IMR-90 (cell line): ENCODE measurements around the gene SERPINC1. TPM values are rescaled to one million over a fixed set of nuclear protein-coding genes. Genes with fewer than 3 reads are reported as not detected.

ENCODE experiments used
- ATAC-seq: fragments of 200-7000 bp; cut with Tn5 transposase; 2 replicates; pipeline ENCODE4 v1.9.1; 2020; ENCODE audit warnings: low read depth, mild to moderate bottlenecking, moderate library complexity
- BruUV-seq: library from RNA; stranded (reverse); fragments of 400-500 nt; replicated peaks from 2 replicates; lab custom pipeline; 2021; lab: Mats Ljungman, UMichigan
- CTCF ChIA-PET: fragments of 300-600 bp; formaldehyde crosslinking; extraction: SDS; loops from one replicate; lab custom pipeline; 2021; ENCODE audit warnings: antibody characterized with exemption; lab: Yijun Ruan, JAX
- POLR2A ChIA-PET: fragments of 300-600 bp; sonication (Branson Sonifier 250); formaldehyde crosslinking; loops from one replicate; lab custom pipeline; 2022; ENCODE audit warnings: antibody characterized with exemption; ENCODE audit not compliant: unreplicated experiment; lab: Charles Lee
- DNase-seq: peaks from one replicate; pipeline ENCODE4 v3.0.0; 2013
- H2AFZ ChIP-seq: replicated peaks from 2 replicates; pipeline ENCODE3; 2013; ENCODE audit warnings: low read length, mild to moderate bottlenecking; ENCODE audit not compliant: poor library complexity
- H2AK5ac ChIP-seq: 2 replicates; pipeline ENCODE4 v1.6.1; 2013; ENCODE audit warnings: low read depth, low read length, inconsistent platforms
- H2AK9ac ChIP-seq: replicated peaks from 2 replicates; pipeline ENCODE3; 2013; ENCODE audit warnings: mild to moderate bottlenecking, low read depth, low read length, moderate library complexity; ENCODE audit not compliant: poor library complexity
- H2BK120ac ChIP-seq: 2 replicates; pipeline ENCODE4 v1.6.1; 2013; ENCODE audit warnings: low read depth, low read length, inconsistent platforms
- H2BK15ac ChIP-seq: 3 replicates; pipeline ENCODE4 v1.6.1; 2013; ENCODE audit warnings: low read depth, low read length, inconsistent platforms
- H2BK20ac ChIP-seq: 2 replicates; pipeline ENCODE4 v1.6.1; 2013; ENCODE audit warnings: low read depth, mild to moderate bottlenecking, inconsistent platforms, low read length, moderate library complexity
- H2BK5ac ChIP-seq: 2 replicates; pipeline ENCODE4 v1.6.1; 2013; ENCODE audit warnings: mild to moderate bottlenecking, low read depth, low read length, inconsistent platforms; ENCODE audit not compliant: poor library complexity, severe bottlenecking
- H3K14ac ChIP-seq: replicated peaks from 2 replicates; pipeline ENCODE4 v1.6.1; 2013; ENCODE audit warnings: low read depth, low read length, inconsistent platforms
- H3K18ac ChIP-seq: 2 replicates; pipeline ENCODE4 v1.6.1; 2013; ENCODE audit warnings: low read depth, low read length, control low read depth
- H3K23ac ChIP-seq: 2 replicates; pipeline ENCODE4 v1.6.1; 2013; ENCODE audit warnings: low read depth, low read length, inconsistent platforms
- H3K27ac ChIP-seq: 2 replicates; pipeline ENCODE4 v1.5.1; 2013; ENCODE audit warnings: mild to moderate bottlenecking, control low read depth, low read length; ENCODE audit not compliant: insufficient read depth
- H3K27me3 ChIP-seq: 2 replicates; pipeline ENCODE4 v1.6.1; 2013; ENCODE audit warnings: low read length; ENCODE audit not compliant: control insufficient read depth, insufficient read depth
- H3K36me3 ChIP-seq: 2 replicates; pipeline ENCODE4 v1.6.1; 2013; ENCODE audit warnings: low read length, mixed read lengths; ENCODE audit not compliant: control insufficient read depth, insufficient read depth
- H3K4ac ChIP-seq: 2 replicates; pipeline ENCODE4 v1.6.1; 2013; ENCODE audit warnings: low read depth, low read length, inconsistent platforms
- H3K4me1 ChIP-seq: 2 replicates; pipeline ENCODE4 v1.6.1; 2013; ENCODE audit warnings: low read length, mixed read lengths; ENCODE audit not compliant: control insufficient read depth, insufficient read depth
- H3K4me2 ChIP-seq: 2 replicates; pipeline ENCODE4 v1.6.1; 2013; ENCODE audit warnings: low read depth, mild to moderate bottlenecking, control low read depth, low read length, moderate library complexity
- H3K4me3 ChIP-seq: 2 replicates; pipeline ENCODE4 v1.5.1; 2013; ENCODE audit warnings: low read depth, mild to moderate bottlenecking, control low read depth, low read length, moderate library complexity; ENCODE audit not compliant: insufficient read depth
- H3K56ac ChIP-seq: 2 replicates; pipeline ENCODE4 v1.6.1; 2013; ENCODE audit warnings: low read length, inconsistent platforms; ENCODE audit not compliant: insufficient read depth; ENCODE audit errors: extremely low read depth
- H3K79me1 ChIP-seq, 2 experiments: 2 replicates each; pipeline ENCODE4 v1.6.1; 2013; ENCODE audit warnings: low read length in 2 of 2, inconsistent platforms in 1 of 2, low read depth in 1 of 2
- H3K9ac ChIP-seq: 2 replicates; pipeline ENCODE4 v1.6.1; 2013; ENCODE audit warnings: low read depth, low read length, control low read depth
- H3K9me1 ChIP-seq: 2 replicates; pipeline ENCODE4 v1.6.1; 2013; ENCODE audit warnings: low read length, inconsistent platforms; ENCODE audit not compliant: insufficient read depth
- H3K9me3 ChIP-seq: 2 replicates; pipeline ENCODE4 v1.6.1; 2013; ENCODE audit warnings: low read length; ENCODE audit not compliant: control insufficient read depth, insufficient read depth
- H4K20me1 ChIP-seq: 2 replicates; pipeline ENCODE4 v1.6.1; 2013; ENCODE audit warnings: low read length, inconsistent platforms; ENCODE audit not compliant: insufficient read depth
- H4K5ac ChIP-seq: 2 replicates; pipeline ENCODE4 v1.6.1; 2013; ENCODE audit warnings: mild to moderate bottlenecking, low read depth, low read length, control low read depth
- H4K8ac ChIP-seq, 2 experiments: 2 replicates each; pipeline ENCODE4 v1.6.1; 2013; ENCODE audit warnings: low read depth in 2 of 2, low read length in 2 of 2, control low read depth in 1 of 2, inconsistent platforms in 1 of 2
- H4K91ac ChIP-seq: 2 replicates; pipeline ENCODE4 v1.6.1; 2013; ENCODE audit warnings: low read depth, low read length, inconsistent platforms; ENCODE audit not compliant: insufficient read depth
- CTCF ChIP-seq: conservative IDR thresholded peaks from 2 replicates; pipeline ENCODE4 v1.5.1; 2012; ENCODE audit warnings: mild to moderate bottlenecking, low read depth, low read length, improper control_type of control experiment
- POLR2A ChIP-seq: IDR thresholded peaks from 2 replicates; pipeline ENCODE4 v1.6.1; 2012; ENCODE audit warnings: mild to moderate bottlenecking, low read depth, low read length
- RCOR1 ChIP-seq: IDR thresholded peaks from 2 replicates; pipeline ENCODE4 v1.6.1; 2012; ENCODE audit warnings: mild to moderate bottlenecking, low read length, improper control_type of control experiment; ENCODE audit not compliant: insufficient replicate concordance
- dilution Hi-C: fragments of 300-500 bp; cut with HindIII; formaldehyde crosslinking; loops from one replicate; pipeline ENCODE4 v1.14.3; 2018; ENCODE audit warnings: low sequenced_read_pairs; ENCODE audit not compliant: unreplicated experiment
- in situ Hi-C: fragments of 300-500 bp; cut with MboI; formaldehyde crosslinking; loops from 3 replicates; pipeline ENCODE4 v1.14.3; 2019; ENCODE audit warnings: low sequenced_read_pairs, inconsistent platforms, mixed read lengths
- intact Hi-C: fragments of 100-400 bp; cut with micrococcal nuclease; formaldehyde crosslinking; loops from 2 replicates; pipeline ENCODE4 v1.10.0; 2022
- polyA plus RNA-seq, 3 experiments: library from polyadenylated mRNA; depleted of rRNA; stranded (reverse); fragments of >200 nt; gene quantifications; 2 replicates each; pipeline ENCODE4 v1.2.3, GENCODE V29; 2012; ENCODE audit warnings: low replicate concordance in 1 of 3
- total RNA-seq: library from RNA; depleted of rRNA; stranded (reverse); fragments of >200 nt; gene quantifications from 2 replicates; pipeline ENCODE4 v1.2.3, GENCODE V29; 2012

Gene SERPINC1
- total and polyA plus RNA-seq, 2 of the 4 experiments (the other 2 are of a cell fraction), result not detected

DNA sequence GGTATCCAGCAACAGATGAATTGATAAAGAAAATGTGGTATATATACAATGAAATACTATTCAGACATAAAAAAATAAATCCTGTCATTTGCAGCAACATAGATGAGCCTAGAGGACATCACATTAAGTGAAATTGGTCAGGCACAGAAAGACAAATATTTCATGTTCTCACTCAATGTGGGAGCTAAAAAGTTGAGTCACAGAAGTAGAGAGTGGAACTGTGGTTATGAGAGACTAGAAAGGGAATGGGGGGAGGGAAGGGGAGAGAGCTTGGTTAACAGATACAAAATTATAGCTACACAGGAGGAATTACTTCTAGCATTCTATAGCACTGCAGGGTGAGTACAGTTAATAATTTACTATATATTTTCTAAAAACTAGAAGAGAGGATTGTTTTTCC is 37.1 kb upstream of the SERPINC1 start:
- Histone ChIP-seq H3K4ac (no peak overlapping the region), H3K23ac (no peak overlapping the region), H3K14ac (no peak overlapping the region), H3K18ac (no peak overlapping the region), H3K56ac (no peak overlapping the region), H3K4me1 (no peaks in the 10 kb centered on the region), H4K8ac (no peak overlapping the region), H2BK20ac (no peak overlapping the region), H3K9ac (no peak overlapping the region), H4K91ac (no peak overlapping the region), H4K5ac (no peak overlapping the region), H2BK15ac (no peak overlapping the region), H3K4me2 (no peak overlapping the region), H2BK120ac (no peak overlapping the region), H3K27me3 (no peaks in the 10 kb centered on the region), H3K27ac (no peak overlapping the region), H3K36me3 (peaks cover 32% of the 10 kb centered on the region), H2AFZ (no peak overlapping the region), H3K79me1 (peaks cover 2 to 8% of the 10 kb centered on the region in 2 experiments), H3K4me3 (no peak overlapping the region), H2AK9ac (no peak overlapping the region), H3K9me3 (no peaks in the 10 kb centered on the region), H2AK5ac (no peak overlapping the region), H2BK5ac (peak overlapping the region; percentile 26), H3K9me1 (no peaks in the 10 kb centered on the region), H4K20me1 (no peaks in the 10 kb centered on the region; the same call in 1 of the 2 replicates)
- DNase-seq (peak; percentile 23), ATAC-seq (peak; percentile 29; the same call in 1 of the 2 replicates)
- TF ChIP-seq CTCF, result no peak
- TF ChIP-seq POLR2A, result no peak
- TF ChIP-seq RCOR1, result no peak
- CTCF ChIA-PET, result no interaction called here
- in situ Hi-C loops (no loop called here), intact Hi-C loops (no loop called here), dilution Hi-C loops (no loop called here)
- POLR2A ChIA-PET, result no interaction called here
- no TSS peak for BruUV-seq
